ENCODE data around the gene NFAT5. TPM values are rescaled to one million over a fixed set of nuclear protein-coding genes. Genes with fewer than 3 reads are reported as not detected.

NFAT5 gene
- total RNA-seq, 3 donors from 2014 or later: 29.1 to 48.4 (median 39.8) TPM

- H3K4me1 ChIP-seq (ENCODE audit: low read depth): peaks cover 12% of the 10 kb centered on the region
- H3K36me3 ChIP-seq (ENCODE audit: low read depth): no peaks in the 10 kb centered on the region
- peak; percentile 51 for TF ChIP-seq CTCF (IDR thresholded peaks at IDR 0.05)
- no peaks in the 10 kb centered on the region for H3K9me3 ChIP-seq
- peak; percentile 73 for ATAC-seq
- H3K4me3 ChIP-seq: no peak overlapping the region
- DNase-seq: peak in 1 of 3 donors; percentile 31
- intact Hi-C loops (cut with DNase I, micrococcal nuclease): loop anchor here in 1 of 2 donors (5.0 kb wide), 1 partner anchor 43 kb away; the partner anchor contains the start of gene NOB1
Measured at GRCh38 chr16:69709456-69710084, 143.8 kb downstream of the NFAT5 start.

GRCh38 chr16:69711115-69711740 lies 145.5 kb downstream of the NFAT5 start:
- H3K36me3 ChIP-seq (ENCODE audit: low read depth): no peaks in the 10 kb centered on the region
- ATAC-seq: peak; percentile 79
- DNase-seq: peak in 1 of 3 donors; percentile 85
- no peaks in the 10 kb centered on the region for H3K9me3 ChIP-seq
- H3K4me3 ChIP-seq: no peak overlapping the region
- peaks cover 8% of the 10 kb centered on the region for H3K4me1 ChIP-seq (ENCODE audit: low read depth)
- TF ChIP-seq CTCF (IDR thresholded peaks at IDR 0.05): no peak
- intact Hi-C loops (cut with DNase I, micrococcal nuclease): no loop called here

GRCh38 chr16:69712277-69712676 lies 146.5 kb downstream of the NFAT5 start:
- H3K9me3 ChIP-seq: no peaks in the 10 kb centered on the region
- no peak for TF ChIP-seq CTCF (IDR thresholded peaks at IDR 0.05)
- DNase-seq (no peak), ATAC-seq (no peak)
- peaks cover 6% of the 10 kb centered on the region for H3K4me1 ChIP-seq (ENCODE audit: low read depth)
- intact Hi-C loops (cut with DNase I, micrococcal nuclease): no loop called here
- H3K4me3 ChIP-seq: no peak overlapping the region
- H3K36me3 ChIP-seq (ENCODE audit: low read depth): no peaks in the 10 kb centered on the region

GRCh38 chr16:69712914-69713581 lies 147.3 kb downstream of the NFAT5 start:
- no peak for DNase-seq
- Histone ChIP-seq H3K36me3 (ENCODE audit: low read depth) (no peaks in the 10 kb centered on the region), H3K9me3 (no peaks in the 10 kb centered on the region), H3K4me3 (no peak overlapping the region), H3K4me1 (ENCODE audit: low read depth) (peaks cover 6% of the 10 kb centered on the region)
- ATAC-seq: no peak
- intact Hi-C loops (cut with DNase I, micrococcal nuclease): no loop called here
- TF ChIP-seq CTCF (IDR thresholded peaks at IDR 0.05): no peak

- ATAC-seq (no peak), DNase-seq (no peak)
- intact Hi-C loops (cut with DNase I, micrococcal nuclease): no loop called here
- Histone ChIP-seq H3K4me1 (ENCODE audit: low read depth) (no peaks in the 10 kb centered on the region), H3K36me3 (ENCODE audit: low read depth) (no peaks in the 10 kb centered on the region), H3K4me3 (no peak overlapping the region), H3K9me3 (no peaks in the 10 kb centered on the region)
- TF ChIP-seq CTCF (IDR thresholded peaks at IDR 0.05): no peak
Measured at GRCh38 chr16:69717066-69717465, 151.3 kb downstream of the NFAT5 start.

Measured in mucosa of descending colon (tissue), 3 donors.